GM19324 (cell line): ENCODE measurements around the gene FRYL.
"Not testable (repeated sequence)": the region's sequence is repeated elsewhere in the genome, so short reads cannot be mapped to it uniquely, and the experiment has no call there.

Experiments used
- ATAC-seq: cut with Tn5 transposase; IDR thresholded peaks from one replicate; pipeline ENCODE4 v1.9.1; 2021; ENCODE audit warnings: mild to moderate bottlenecking, moderate library complexity; ENCODE audit not compliant: unreplicated experiment, low FRiP score

The FRYL gene

GRCh38 chr4:48704091-48704802, 75.8 kb downstream of the FRYL start:
- no peak for ATAC-seq

- no peak for ATAC-seq
Measured at GRCh38 chr4:48699475-48699874, 80.6 kb downstream of the FRYL start.

GRCh38 chr4:48698029-48698971, 81.8 kb downstream of the FRYL start:
- ATAC-seq = no peak

DNA sequence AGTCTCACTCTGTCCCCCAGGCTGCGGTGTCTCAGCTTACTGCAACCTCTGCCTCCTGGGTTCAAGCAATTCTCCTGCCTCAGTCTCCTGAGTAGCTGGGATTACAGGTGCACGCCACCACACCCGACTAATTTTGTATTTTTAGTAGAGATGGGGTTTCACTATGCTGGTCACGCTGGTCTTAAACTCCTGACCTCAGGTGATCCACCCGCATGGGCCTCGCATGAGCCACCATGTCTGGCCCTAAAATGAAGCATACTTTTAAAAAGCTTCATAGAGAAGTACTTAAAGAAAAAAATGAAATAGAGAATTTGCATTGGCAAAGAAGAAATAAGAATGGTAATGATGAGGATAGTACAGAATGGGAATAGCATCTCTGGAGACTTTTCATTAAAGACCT, 82.6 kb downstream of the FRYL start:
- not testable (repeated sequence) for ATAC-seq

DNA sequence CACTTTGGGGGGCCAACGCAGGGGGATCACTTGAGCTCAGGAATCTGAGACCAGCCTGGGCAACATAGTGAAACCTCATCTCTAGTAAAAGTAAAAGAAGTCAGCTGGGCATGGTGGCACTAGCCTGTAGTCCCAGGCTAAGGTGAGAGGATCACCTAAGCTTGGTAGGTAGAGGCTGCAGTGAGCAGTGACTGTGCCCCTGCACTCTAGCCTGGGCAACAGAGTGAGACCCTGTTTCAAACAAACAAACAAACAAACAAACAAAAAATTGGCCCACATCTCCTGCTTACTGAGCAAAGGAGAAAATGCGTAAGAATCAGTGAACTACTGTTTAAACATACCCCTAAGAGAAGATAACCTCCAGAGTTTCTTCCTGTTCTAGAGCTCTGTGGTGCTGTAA, 85.3 kb downstream of the FRYL start:
- no peak for ATAC-seq

GRCh38 chr4:48693856-48694574, 86.1 kb downstream of the FRYL start:
- no peak for ATAC-seq

- no peak for ATAC-seq
Measured at GRCh38 chr4:48692897-48693296, 87.2 kb downstream of the FRYL start.

GRCh38 chr4:48692044-48692443, 88.0 kb downstream of the FRYL start:
- no peak for ATAC-seq

- ATAC-seq = no peak
Measured at GRCh38 chr4:48688953-48689352, 91.1 kb downstream of the FRYL start.

GRCh38 chr4:48687313-48688051, 92.6 kb downstream of the FRYL start:
- ATAC-seq = no peak

- no peak for ATAC-seq
Measured at GRCh38 chr4:48686369-48686768, 93.7 kb downstream of the FRYL start.

DNA sequence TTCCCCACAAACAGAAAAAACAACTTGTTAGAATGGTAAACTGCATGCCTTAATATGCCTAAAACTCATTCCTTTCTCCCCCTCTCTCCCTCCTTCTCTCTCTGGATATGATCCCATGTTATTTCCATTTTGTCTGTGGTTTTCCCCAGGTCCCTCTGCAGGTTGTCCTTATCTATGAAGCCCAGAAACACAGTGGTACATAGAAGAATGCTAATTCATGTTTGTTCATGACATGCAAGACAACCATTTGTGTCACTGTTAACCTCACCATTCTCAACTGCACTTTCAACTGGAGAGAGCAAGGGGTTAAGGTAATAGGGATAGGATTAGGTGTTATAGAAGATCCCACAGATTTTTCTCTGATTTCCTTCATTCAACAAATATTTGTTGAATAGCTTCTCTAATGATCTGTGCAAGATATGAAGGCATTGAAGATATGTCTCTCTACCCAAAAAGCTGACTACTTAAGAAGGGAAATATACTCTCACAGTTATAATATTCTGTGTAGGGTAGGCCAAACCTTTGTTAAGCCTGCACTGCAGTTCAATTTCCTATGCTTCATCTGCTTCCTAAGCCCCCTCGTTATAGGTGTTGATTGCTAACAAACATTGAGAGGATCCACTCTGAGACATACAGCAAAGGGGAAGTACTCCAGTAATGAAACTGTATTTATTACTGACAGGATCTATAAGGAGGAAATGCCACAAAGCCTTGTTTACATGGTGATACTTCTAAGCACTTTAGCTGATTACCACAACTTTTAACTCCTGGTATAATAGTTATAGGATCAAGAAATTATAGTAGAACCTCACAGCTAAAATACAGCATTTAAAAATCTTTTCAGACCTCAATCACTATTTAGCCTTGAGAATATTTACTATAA, 96.1 kb downstream of the FRYL start:
- ATAC-seq = peak; percentile 69

GRCh38 chr4:48682870-48683269, 97.2 kb downstream of the FRYL start:
- ATAC-seq = not testable (repeated sequence)

DNA sequence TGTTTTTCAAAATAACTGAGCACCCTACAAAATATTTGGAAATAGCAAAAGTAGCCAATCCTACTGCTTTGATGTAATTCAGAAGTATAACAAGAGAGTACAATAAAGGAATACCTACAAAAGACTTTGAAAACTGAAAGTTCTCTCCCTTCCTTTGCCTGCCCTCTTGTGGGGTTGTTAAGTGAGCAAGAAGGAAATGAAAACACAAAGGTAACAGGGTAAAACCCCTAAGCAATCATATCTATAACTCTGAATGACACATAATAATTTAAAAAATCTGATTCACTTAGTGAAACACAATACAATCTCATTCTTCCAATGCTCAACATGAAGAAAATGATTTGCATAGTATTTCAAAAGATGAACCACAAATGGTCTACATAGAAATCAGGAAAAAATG, 98.2 kb downstream of the FRYL start:
- ATAC-seq = no peak

- no peak for ATAC-seq
Measured at GRCh38 chr4:48680848-48681568, 99.1 kb downstream of the FRYL start.

DNA sequence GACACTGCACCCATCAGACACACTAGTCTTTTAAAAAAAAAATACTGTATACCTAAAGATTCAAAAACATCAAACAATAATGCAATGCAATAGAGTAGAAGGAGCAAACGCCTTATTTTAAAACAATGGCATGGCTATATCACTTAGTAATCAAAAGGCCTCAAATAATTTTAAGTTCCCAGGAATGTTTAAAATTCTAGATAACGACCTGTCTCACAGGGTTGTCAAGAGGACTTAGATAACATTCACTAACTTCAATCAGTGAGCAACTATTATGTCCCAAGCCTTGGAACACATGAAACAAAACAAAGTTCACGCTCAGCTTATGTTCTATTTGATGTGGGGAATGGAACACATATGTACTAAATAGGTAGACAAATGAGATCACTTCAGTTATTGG, 106.5 kb downstream of the FRYL start:
- no peak for ATAC-seq

GRCh38 chr4:48670587-48670986, 109.5 kb downstream of the FRYL start:
- no peak for ATAC-seq

DNA sequence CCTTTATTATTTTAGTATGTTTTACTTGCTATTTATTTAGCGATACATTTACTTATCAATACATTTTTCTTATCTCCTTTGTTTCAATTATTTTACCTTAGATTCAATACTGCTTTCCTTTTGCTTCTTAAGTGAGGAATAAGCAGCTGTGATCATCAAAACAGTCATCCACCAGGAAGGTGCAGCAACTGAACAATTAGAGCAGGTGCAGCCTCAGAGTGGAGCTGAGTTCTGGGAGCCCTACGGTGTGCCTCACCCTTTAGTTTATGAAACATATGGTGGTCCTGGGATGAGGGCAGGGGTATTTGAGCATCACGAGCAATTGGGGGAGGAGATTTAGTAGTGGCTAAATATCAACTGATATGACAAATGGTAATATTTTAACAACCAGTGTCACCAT, 111.0 kb downstream of the FRYL start:
- no peak for ATAC-seq
